OCI-LY3 (cell line): ENCODE measurements around the gene KRTAP5-5.

Experiments used
- EZH2phosphoT487 ChIP-seq: fragments of 200-600 bp; shearing (Covaris generic); IDR thresholded peaks from 2 replicates; pipeline ENCODE4 v1.6.1; 2018; ENCODE audit warnings: antibody characterized with exemption, mixed run types, low read depth
- TF ChIP-seq, protein P1 (sequence below): fragments of 200-600, 300-600 bp; sonication (generic); IDR thresholded peaks from 2 replicates; pipeline ENCODE4 v1.5.1; 2014; ENCODE audit warnings: antibody characterized with exemption, low read length, low read depth

DNA sequence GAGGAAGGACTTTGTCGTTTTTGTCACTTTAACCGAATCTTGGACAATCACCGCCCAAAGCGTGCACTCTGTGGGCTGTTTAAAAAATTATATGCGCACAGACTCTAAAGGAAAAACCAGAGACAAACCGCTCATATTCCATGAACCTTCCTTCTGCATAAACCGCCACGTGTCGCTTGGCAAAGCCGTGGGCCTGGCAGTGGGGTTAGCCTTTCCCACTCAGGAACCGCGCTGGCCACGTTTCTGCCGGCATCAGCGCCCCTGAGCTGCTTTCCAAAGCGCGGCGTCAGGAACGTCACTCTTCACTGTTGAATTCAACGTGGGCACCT, 22.8 kb downstream of the KRTAP5-5 start:
- no peak for TF ChIP-seq EZH2phosphoT487
- TF ChIP-seq, protein P1, sequence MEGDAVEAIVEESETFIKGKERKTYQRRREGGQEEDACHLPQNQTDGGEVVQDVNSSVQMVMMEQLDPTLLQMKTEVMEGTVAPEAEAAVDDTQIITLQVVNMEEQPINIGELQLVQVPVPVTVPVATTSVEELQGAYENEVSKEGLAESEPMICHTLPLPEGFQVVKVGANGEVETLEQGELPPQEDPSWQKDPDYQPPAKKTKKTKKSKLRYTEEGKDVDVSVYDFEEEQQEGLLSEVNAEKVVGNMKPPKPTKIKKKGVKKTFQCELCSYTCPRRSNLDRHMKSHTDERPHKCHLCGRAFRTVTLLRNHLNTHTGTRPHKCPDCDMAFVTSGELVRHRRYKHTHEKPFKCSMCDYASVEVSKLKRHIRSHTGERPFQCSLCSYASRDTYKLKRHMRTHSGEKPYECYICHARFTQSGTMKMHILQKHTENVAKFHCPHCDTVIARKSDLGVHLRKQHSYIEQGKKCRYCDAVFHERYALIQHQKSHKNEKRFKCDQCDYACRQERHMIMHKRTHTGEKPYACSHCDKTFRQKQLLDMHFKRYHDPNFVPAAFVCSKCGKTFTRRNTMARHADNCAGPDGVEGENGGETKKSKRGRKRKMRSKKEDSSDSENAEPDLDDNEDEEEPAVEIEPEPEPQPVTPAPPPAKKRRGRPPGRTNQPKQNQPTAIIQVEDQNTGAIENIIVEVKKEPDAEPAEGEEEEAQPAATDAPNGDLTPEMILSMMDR, result no peak
